ENCODE measurements around the gene CCL14. TPM values are rescaled to one million over a fixed set of nuclear protein-coding genes. Genes with fewer than 3 reads are reported as not detected.
"Not testable (repeated sequence)": the region's sequence is repeated elsewhere in the genome, so short reads cannot be mapped to it uniquely, and the experiment has no call there.

Gene CCL14
- total and polyA plus RNA-seq, 9 of the 15 experiments (the other 6 are each of a cell fraction or from before 2014, with no cell fraction given) = not detected

GRCh38 chr17:35938492-35938891, 48.0 kb downstream of the CCL14 start:
- H4K20me1 ChIP-seq (replicated peaks; ENCODE audit: control insufficient read depth, insufficient read depth, low read length); BruUV-seq (replicated peaks); CTCF ChIA-PET (ENCODE audit: low intra/inter-chr PET ratio); in situ Hi-C loops (cut with MboI); H3K9me3 ChIP-seq (replicated peaks; ENCODE audit: control insufficient read depth, insufficient read depth, low read depth, low read length); H3K79me2 ChIP-seq (ENCODE audit: control insufficient read depth, insufficient read depth, low read length); H2AFZ ChIP-seq (ENCODE audit: low read depth, low read length); H3K27ac ChIP-seq (ENCODE audit: extremely low read depth, low read depth, low read length); DNase-seq (ENCODE audit: extremely low read depth in 1 of 4, low spot score in 3 of 4); FAIRE-seq; H3K9ac ChIP-seq (ENCODE audit: insufficient read depth in 1 of 2, low read depth in 2 of 2, low read length in 2 of 2); ATAC-seq; H3K36me3 ChIP-seq (ENCODE audit: control insufficient read depth, insufficient read depth, low read length); H3K4me2 ChIP-seq (ENCODE audit: insufficient read depth, low read length); H3K27me3 ChIP-seq (ENCODE audit: control insufficient read depth in 2 of 2, insufficient read depth in 2 of 2, low read length in 2 of 2); POLR2A ChIA-PET; intact Hi-C loops (cut with micrococcal nuclease); H3K4me3 ChIP-seq; H3K9me1 ChIP-seq (ENCODE audit: control insufficient read depth, insufficient read depth, low read length): not testable (repeated sequence)
- 80% methylated on average over 3 of the region's 3 CpGs for WGBS (ENCODE audit: insufficient coverage, low coverage, missing lambda C conversion rate)
- H3K4me1 ChIP-seq (replicated peaks in 1 of 2; ENCODE audit: control insufficient read depth in 2 of 2, insufficient read depth in 2 of 2, low read length in 2 of 2) = peaks cover 1 to 18% of the 10 kb centered on the region in 2 experiments; a peak in 3 of 5 replicates
- TF ChIP-seq PRDM10 (IDR thresholded peaks at IDR 0.05; ENCODE audit: partially characterized antibody) = peak; percentile 67

Data from K562 (cell line).